ENCODE results near the gene UMODL1. TPM values are rescaled to one million over a fixed set of nuclear protein-coding genes. Genes with fewer than 3 reads are reported as not detected.

The UMODL1 gene
- total RNA-seq, 1 donor from 2014 or later, result 0.05 TPM

- DNase-seq, result peak; percentile 31
- no peak for ATAC-seq (ENCODE audit: poor library complexity)
- intact Hi-C loops (cut with DNase I), result no loop called here
Measured at GRCh38 chr21:42056468-42056867, 14.6 kb upstream of the UMODL1 start.

GRCh38 chr21:42056996-42057689, 14.0 kb upstream of the UMODL1 start:
- DNase-seq (peak; percentile 30), ATAC-seq (ENCODE audit: poor library complexity) (peak; percentile 36)
- intact Hi-C loops (cut with DNase I), result no loop called here

- no peak for ATAC-seq (ENCODE audit: poor library complexity)
- DNase-seq, result no peak
- intact Hi-C loops (cut with DNase I), result no loop called here
Measured at GRCh38 chr21:42057851-42058437, 13.2 kb upstream of the UMODL1 start.

- ATAC-seq (ENCODE audit: poor library complexity), result no peak
- DNase-seq, result peak; percentile 26
- intact Hi-C loops (cut with DNase I), result no loop called here
Measured at GRCh38 chr21:42058631-42059111, 12.4 kb upstream of the UMODL1 start.

DNA sequence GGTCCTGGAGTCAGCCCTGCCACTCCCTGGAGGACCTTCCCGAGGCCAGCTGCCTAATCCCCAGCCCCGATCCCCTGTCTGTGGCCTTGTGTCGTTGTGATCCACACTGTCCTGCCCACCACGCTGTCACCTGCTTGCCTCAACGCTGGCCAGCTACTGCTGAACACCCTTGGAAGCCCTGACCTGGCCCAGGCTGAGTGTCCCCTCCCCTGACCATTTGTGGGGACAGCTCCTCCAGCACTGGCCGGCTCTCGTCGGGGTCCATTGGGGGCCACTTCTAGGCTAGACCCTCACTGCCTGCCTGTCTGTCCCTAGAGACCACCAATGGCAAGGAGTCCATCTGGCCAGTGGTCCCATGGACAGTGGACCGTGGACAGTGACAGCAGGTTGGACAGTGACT, 12.0 kb upstream of the UMODL1 start:
- peak; percentile 23 for DNase-seq
- intact Hi-C loops (cut with DNase I), result no loop called here
- ATAC-seq (ENCODE audit: poor library complexity), result no peak

DNA sequence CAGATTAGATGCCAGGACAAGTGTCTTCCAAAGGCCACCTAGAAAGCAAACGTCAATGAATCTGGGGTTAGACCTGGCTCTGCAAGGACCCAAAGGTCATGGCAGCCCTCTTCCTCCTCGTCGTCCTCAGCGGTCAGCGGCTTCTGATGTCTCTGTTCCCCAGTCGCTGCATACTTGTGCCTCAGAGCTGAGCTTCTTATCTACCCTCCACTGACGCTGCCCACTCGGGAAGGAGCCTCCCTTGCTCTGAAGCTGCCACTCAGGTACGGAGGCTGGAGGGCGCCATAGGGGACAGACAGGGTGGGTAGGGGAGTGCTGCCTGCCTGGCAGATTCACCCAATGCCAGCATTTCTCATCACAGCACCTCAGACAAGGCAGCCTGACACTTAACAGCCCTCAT, 11.4 kb upstream of the UMODL1 start:
- ATAC-seq (ENCODE audit: poor library complexity) (no peak), DNase-seq (no peak)
- intact Hi-C loops (cut with DNase I), result no loop called here

DNA sequence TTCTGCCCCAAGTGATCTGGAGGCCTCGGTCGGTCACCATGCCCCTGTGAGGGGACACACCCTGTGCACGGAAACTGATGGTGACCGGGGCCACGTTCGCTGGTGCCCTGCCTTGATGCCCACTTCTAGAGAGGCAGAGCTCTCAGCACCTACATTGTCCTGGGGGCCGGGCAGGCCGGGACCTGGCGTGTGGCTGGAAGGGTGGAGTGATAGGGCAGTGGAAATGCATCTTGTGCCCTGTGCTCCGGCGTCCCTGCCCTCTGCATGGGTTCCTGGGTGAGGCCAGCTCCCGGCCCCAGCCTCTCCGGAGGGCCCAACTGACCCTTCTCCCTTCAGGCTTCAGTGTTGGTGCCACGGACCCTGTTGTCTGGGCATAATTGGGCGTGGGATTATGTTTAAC, 11.0 kb upstream of the UMODL1 start:
- ATAC-seq (ENCODE audit: poor library complexity) (no peak), DNase-seq (peak; percentile 33)
- intact Hi-C loops (cut with DNase I), result no loop called here

DNA sequence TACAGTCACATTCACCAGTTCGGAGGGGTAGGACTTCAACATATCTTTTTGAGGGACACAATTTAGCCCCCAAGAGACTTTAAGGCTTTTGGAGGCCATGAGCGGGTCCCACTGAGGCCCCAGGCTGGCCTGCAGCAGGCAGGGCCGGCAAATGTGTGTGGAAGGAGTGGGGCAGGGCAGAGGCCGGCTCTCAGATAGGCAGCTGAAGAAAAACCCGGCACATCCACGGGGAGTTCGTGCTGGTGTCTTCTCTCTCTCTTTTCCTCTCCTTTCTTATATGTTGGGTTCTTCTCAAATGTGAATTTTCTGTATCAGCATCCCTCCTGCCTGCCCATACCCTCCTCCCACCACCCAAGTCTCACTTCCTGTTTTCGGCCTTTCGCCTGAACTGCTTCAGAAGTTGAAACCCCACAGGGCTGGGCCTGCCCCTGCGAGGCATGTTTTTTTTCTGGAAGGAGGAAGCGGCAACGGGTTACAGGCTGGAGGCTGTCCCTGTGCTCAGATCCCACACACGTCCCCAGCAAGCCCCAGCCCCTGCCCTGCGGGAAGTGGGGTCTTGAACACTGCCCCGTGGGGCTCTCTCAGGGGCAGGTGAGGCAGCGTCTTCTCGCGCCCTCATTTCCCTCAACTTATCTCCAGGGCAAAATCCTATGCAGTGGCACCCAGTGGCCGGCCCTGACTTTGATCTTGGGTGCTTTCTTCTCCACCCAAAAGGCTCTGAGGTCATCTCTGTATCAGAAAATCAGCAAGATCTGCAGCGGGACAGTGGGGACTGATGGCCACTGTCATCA, 9.7 kb upstream of the UMODL1 start:
- intact Hi-C loops (cut with DNase I), result no loop called here
- peak; percentile 65 for DNase-seq
- ATAC-seq (ENCODE audit: poor library complexity), result peak; percentile 52

DNA sequence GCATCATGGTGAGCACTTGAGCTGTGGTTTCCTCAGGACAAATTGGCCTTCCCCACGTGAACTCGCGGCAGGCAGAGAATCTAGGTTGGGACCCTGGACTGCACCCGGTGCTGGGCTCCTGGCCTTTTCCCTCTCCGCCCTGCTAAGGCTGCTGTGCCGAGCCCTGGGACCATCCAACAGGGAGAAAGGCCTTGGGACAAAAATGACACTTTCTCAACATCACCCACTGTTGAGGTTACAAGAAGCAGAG, 9.2 kb upstream of the UMODL1 start:
- ATAC-seq (ENCODE audit: poor library complexity) (no peak), DNase-seq (no peak)
- intact Hi-C loops (cut with DNase I), result no loop called here

DNA sequence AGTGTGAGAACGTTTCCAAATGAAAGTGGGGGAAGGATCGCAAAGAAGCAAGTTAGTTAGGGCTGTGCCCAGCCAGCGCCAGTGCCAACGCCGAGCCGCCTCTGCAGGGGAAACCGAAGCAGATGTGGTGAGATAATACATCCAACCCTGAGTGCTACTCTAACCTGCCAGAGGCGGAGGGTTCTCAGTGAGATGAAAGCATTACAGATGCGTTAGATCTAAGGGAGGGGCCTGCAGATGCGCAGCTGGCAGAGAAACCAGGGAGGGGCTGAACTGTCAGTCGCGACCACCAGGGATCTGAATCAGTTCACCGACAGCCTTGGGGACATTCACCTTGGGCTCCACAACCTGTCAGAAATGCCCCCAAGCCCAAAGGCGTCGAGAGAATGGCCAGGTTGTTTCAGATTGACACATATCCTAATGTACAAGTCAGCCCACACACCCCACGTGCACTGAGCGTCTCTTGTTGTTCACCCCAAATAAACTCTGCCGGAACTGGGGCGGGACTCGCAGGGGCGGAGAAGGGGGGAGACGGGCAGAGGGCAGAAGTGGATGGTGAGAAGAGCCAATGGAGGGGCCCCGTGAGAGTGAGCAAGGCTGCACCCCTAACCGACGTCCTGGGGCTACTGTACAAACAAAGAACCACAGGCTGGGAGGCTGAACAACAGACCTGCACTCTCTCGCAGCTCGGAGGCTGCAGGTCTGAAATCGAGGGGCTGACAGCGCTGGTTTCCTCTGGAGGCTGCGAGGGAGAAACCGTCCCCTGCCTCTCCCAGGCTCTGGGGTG, 8.7 kb upstream of the UMODL1 start:
- ATAC-seq (ENCODE audit: poor library complexity), result peak; percentile 34
- intact Hi-C loops (cut with DNase I), result no loop called here

DNA sequence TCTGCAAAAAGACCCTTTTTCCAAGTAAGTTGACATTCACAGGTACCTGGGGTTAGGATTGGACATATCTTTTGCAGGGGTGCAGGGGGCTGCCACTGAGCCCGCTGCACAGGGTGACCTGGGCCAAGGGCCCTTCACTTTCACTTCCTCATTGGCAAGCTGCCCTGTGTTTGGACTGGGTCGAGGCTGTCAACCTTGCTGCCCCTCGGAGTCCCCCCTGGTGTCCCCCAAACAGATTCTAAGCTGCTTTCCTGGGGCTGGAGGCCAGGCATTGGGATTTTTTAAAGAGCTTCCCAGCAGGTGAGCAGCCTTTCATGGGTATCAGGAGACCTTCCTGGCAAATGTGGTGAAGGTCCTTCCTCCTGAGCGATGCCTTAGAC, 7.9 kb upstream of the UMODL1 start:
- intact Hi-C loops (cut with DNase I), result no loop called here
- DNase-seq (no peak), ATAC-seq (ENCODE audit: poor library complexity) (peak; percentile 42)

More for the DNA sequence above, 8.7 kb upstream of the UMODL1 start:
- DNase-seq, result no peak

DNA sequence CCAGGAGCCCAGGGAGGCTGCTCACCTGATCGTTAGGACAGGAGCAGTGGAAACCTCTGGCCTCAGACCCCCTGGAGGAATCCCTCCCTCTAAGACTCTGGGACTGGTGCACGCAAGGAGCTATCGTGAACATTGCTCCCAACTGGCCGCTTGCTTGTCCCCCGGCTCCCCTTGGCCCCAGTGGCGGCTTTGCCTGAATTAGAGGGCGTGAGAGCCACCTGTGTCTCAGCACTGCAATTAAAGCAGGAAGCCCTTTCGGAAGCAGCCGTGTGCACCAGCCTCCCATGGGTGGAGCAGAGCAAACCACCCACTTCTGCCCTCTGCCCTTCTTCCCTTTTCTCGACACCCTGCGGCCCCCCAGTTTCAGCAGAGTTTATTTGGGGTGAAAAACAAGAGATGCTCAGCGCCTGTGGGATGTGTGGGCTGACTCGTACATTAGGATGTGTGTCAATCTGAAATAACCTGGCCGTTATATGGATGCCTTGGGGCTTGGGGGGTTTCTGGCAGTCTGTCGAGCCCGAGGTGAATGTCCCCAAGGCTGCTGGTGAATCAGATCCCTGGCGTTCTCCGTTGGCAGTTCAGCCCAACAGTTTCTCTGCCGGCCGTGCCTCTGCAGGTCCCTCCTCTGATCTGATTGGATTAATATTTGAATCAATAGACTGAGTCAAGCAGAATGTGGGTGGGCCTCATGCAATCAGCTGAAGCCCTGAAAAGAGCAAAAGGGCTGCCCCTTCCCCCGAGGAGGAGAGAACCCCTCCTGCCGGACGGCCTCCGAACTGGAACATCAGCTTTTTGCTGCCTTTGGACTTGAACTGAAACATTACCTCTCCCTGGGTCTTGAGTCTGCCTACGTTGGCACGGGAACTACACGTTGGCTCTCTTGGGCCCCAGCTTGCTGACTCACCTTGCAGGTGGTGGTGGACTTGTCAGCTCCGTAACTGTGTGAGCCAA, 7.3 kb upstream of the UMODL1 start:
- peak; percentile 50 for ATAC-seq (ENCODE audit: poor library complexity)
- intact Hi-C loops (cut with DNase I), result no loop called here
- no peak for DNase-seq

GRCh38 chr21:42066521-42066920, 4.6 kb upstream of the UMODL1 start:
- intact Hi-C loops (cut with DNase I), result no loop called here
- DNase-seq (no peak), ATAC-seq (ENCODE audit: poor library complexity) (no peak)

DNA sequence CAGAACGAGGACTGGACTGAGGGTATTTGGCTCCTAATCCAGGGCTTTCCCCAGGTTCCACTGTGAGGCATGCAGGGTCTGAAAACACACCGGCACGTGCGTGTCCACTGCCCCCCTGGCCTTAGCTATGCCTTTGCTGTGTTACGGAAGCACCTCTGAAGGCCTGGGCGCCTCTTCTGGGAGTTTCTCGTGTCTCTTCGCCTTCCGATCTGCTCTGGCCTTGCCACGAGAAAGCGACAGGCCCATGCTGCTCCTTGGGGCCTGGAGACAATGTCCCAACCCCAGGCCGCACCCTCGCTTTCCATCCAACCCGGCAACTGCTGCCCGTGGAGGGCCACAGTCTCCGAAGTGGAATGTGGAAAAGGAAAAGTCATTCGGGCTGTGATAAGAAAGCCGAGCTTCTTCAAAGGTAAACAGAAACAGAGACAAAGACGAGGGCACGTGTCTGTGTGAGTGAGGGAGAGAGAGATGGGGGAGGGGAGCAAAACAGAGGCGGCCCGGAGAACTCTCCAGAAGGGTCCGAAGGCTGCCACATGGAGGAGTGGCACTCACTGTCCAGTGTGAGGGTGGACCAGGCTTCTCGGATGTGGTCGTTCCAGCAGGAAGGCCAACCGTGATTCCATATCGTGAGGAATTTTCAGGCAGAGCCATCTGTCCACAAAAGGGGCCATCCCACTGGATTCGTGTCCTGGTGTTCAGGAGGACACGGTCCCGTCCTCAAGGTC, 3.4 kb upstream of the UMODL1 start:
- ATAC-seq (ENCODE audit: poor library complexity) (no peak), DNase-seq (no peak)
- intact Hi-C loops (cut with DNase I), result no loop called here

DNA sequence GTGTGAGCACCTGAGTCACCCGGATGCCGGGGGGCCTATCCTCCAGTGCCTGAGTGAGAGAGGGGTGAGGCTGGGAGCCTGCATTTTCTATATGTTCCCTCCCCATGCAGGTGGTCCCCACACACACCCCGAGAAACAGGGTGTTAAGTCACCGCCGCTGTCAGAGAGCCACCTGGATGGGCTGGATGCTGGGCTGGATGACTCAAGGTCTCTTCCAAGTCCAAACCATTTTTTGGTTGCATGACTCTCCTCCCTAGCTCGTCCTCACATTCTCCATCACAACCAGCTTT, 2.9 kb upstream of the UMODL1 start:
- intact Hi-C loops (cut with DNase I), result no loop called here
- DNase-seq, result no peak
- ATAC-seq (ENCODE audit: poor library complexity), result no peak

DNA sequence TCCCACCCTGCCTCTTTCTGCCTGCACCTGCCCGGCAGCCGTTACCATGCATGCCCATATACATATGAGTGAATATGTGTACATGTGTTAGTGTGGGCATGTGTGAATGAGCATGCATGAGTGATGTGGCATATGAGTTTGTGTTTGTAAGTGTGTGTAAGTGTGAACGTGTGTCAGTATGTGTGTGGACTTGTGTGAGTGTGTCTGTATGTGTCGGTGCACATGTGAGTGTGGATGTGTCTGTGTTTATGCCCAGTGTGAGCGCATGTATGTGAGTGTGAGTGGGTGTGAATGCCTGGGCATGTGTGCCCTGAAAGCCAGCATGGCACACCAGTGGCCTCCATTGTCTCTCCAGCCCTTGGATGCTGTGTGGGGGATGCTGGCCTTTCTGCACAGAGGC, 2.5 kb upstream of the UMODL1 start:
- intact Hi-C loops (cut with DNase I), result no loop called here
- DNase-seq (no peak), ATAC-seq (ENCODE audit: poor library complexity) (no peak)

GRCh38 chr21:42069327-42069726, 1.8 kb upstream of the UMODL1 start:
- intact Hi-C loops (cut with DNase I), result no loop called here
- DNase-seq (no peak), ATAC-seq (ENCODE audit: poor library complexity) (no peak)

- ATAC-seq (ENCODE audit: poor library complexity), result no peak
- DNase-seq, result no peak
- intact Hi-C loops (cut with DNase I), result no loop called here
Measured at GRCh38 chr21:42069843-42070242, 1.3 kb upstream of the UMODL1 start.
